A204.1 (cell line): ENCODE measurements around the gene LRIT2.

Experiments used
- FAIRE-seq: peaks from 2 replicates; lab custom pipeline; 2012; peaks lifted over from hg19 to GRCh38; lab: Jason Lieb, UNC

Gene LRIT2

DNA sequence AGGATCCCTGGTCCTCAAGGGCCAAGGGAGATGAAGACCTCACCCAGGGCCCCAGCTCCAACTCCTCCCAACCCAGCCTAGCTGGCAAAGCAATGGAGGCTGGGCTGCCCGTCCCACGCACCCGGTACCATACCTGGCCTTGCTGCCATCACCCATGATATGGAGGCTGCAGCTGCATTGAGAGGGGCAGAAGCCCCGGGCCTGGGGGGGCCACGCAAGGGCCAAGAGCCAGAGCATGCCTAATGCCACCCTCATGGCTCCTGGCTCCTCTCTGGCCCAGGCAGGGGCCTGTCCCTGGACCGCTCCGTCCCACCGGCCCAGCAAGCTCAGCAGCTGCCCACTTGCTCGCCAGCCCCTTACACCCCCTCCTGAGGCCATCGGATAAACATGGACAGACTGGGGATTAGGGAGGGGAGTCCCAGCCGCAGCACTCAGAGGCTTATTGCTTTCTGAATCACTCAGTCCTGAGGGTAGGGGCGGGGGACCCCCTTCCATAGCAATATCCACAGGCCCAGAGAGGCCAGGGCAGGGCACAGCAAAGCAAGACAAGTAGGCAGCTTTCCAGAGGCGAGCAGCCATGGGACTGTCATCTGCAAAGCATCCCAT lies 15.9 kb upstream of the LRIT2 start, which contains the start of gene LRIT1:
LRIT1 (minus strand) TSS at position 362 of the 606 bp plus-strand sequence; CDS start at position 255, 107 bp downstream.
- FAIRE-seq: no peak

DNA sequence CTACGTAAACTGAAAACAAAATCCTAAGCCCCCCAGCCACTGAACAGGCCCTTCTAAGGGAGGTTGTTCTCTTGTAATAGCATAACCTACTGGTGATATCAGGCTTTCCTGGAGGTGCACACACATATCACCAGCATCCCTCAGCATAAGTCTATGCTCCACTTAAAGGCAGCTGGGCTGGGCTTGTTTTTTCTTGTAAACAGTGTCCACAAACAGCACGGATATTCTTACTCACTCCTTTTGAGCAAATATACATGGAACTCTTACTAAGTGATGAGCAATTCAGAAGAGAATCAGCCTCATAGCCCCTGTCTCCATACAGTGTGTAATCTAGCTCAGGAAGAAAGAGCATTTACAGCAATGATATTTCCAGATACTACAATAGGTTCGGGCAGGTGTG lies 13.6 kb upstream of the LRIT2 start:
- FAIRE-seq: no peak

GRCh38 chr10:84237199-84238051 lies 12.1 kb upstream of the LRIT2 start:
- FAIRE-seq: no peak

- no peak for FAIRE-seq
Observed at GRCh38 chr10:84236807-84237198, 11.5 kb upstream of the LRIT2 start.

- no peak for FAIRE-seq
Observed at GRCh38 chr10:84235096-84235495, 9.8 kb upstream of the LRIT2 start.

DNA sequence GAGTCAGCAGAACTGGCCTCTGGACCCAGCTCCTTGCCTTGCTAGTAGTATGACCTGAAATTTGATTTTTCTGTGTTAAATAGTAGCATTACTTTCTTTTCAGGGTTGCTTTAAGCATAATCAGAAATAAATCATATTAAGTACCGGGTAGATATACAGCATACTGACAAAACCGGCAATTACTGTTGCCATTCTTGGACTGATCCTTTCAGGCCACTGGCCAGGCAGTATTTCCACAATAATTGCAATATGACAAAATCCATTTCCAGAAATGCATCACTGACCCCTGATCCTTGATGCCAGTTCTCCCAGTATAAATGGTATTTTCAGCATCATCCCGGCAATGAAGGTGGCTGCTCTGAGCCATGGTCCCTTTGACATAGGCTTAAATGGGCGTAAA lies 9.1 kb upstream of the LRIT2 start:
- FAIRE-seq: no peak

GRCh38 chr10:84233940-84234339 lies 8.6 kb upstream of the LRIT2 start:
- no peak for FAIRE-seq

DNA sequence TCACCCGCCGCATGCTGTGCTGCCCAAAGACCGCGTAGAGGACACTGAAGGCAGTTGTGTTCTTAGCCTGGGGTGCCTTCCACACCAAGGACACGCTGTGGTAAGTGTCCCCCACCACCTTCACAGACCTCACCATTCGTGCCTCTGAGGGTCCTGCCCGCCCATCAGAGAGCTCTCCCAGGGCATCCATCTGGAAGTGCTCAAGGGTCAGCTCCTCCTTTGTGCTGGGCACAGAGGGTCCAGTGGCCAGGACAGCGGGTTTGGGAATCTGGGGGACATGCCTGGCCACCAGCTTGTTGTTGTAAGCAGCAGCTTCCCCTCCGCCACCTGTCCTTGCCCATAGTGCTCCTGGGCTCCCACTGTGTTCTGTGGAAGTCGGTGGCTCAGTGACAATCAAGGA lies 7.0 kb upstream of the LRIT2 start:
- FAIRE-seq: no peak

DNA sequence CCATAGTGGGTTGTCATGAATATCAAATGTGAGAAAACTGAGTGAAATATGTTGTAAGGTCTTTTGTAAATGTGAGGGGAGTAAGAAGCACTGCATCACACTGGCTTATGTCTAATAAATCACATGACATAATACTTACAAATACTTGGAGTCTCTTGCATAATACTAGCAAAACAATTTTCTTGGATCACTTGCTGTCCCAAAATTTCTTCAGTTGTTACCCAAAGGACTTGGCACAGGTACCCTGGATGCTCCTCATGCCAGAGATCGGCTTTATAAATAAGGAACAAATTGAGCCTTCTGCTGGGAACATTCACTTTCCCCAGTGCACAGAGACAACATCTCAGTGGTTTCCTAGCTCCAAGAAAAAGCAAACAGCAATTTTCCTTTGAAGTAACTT lies 5.0 kb upstream of the LRIT2 start:
- FAIRE-seq: no peak

DNA sequence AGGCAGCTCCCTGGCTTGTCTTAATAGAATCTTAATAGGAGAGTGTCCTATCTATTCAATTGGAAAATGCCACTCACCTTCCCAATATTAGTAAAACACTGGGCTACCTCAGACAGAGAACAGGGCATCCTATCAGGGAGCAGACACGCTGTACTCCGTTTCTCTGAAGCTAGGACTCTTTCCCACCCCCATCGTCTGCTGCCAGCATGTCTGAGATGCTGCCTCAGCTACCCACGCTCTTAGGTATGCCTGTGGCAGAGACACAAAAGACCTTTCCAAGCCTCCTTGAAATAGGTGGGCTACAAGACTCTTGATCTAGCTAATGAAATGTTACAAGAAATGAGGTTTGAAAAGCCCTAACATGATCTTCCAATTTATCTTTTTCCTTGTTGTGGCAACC lies 2.5 kb upstream of the LRIT2 start:
- FAIRE-seq: no peak

- FAIRE-seq: no peak
Observed at GRCh38 chr10:84226616-84227015, 1.3 kb upstream of the LRIT2 start.

- no peak for FAIRE-seq
Observed at GRCh38 chr10:84224411-84225028, 824 bp downstream of the LRIT2 start.

- no peak for FAIRE-seq
Observed at GRCh38 chr10:84221916-84222315, 3.4 kb downstream of the LRIT2 start.

GRCh38 chr10:84217746-84218145 lies 7.6 kb downstream of the LRIT2 start:
- no peak for FAIRE-seq

DNA sequence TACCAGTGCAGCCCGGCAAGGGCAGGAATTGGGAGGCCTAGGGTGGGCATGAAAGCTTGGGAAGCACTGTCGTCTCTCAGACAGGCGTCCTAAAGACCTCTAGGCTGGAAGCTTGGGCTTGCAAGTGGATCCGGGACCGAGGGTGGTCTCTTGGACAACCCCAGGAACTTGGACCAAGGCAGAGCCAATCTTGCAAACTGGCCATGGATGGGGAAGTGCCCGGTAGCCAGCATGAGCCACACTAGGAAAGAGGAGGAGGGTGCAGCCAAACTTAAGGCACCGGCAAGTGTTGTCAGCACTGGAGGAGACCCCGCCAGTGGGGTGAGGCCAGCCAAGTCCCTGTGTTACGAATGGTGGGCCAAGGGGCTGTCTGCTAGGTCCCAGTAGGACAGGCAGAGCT lies 8.5 kb downstream of the LRIT2 start:
- FAIRE-seq: no peak

GRCh38 chr10:84214612-84215235 lies 10.6 kb downstream of the LRIT2 start:
- FAIRE-seq: no peak

GRCh38 chr10:84214046-84214572 lies 11.2 kb downstream of the LRIT2 start:
- FAIRE-seq: no peak

DNA sequence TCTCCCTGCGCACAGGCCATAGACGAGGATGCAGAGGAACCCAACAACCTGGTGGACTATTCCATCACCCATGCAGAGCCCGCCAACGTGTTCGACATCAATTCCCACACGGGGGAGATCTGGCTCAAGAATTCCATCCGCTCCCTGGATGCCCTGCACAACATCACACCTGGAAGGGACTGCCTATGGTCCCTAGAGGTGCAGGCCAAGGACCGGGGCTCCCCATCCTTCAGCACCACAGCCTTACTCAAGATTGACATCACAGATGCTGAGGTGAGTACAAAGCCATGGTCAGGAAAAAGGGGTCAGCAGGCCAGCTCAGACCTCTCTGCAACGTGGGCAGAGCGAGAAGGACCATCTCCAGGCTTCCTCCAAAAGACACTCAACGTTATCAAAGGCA lies 12.3 kb downstream of the LRIT2 start:
- no peak for FAIRE-seq

DNA sequence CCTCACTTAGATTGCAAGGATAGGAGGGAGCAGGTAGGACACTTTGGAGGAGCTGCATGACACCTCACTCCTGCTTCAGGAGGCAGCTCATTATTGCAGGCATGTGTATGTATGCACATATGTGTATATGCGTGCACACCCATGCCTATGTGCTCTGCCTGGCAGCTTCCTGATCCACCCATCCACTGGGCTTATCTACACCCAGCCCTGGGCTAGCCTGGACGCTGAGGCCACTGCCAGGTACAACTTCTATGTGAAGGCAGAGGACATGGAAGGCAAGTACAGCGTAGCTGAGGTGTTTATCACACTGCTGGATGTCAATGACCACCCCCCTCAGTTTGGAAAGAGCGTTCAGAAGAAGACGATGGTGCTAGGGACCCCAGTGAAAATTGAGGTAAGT lies 13.3 kb downstream of the LRIT2 start:
- FAIRE-seq: no peak

- no peak for FAIRE-seq
Observed at GRCh38 chr10:84211566-84211965, 13.8 kb downstream of the LRIT2 start.

DNA sequence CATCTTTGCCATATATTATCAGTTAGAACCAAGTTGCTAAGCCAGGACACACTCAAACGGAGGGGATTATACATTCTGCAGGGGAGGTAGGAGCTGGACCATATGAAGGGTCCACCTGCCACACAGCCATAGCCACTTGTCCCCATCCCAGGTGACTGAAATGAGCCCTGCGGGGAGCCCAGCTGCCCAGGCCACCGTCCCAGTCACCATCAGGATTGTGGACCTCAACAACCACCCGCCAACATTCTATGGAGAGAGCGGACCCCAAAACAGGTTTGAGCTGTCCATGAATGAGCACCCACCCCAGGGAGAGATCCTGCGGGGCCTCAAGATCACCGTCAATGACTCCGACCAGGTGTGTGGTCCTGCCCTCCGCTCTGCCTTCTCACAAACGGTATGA lies 17.3 kb downstream of the LRIT2 start:
- FAIRE-seq: no peak

GRCh38 chr10:84205853-84206525 lies 19.4 kb downstream of the LRIT2 start:
- FAIRE-seq: no peak
